Stomach smooth muscle (tissue), 2 donors: ENCODE results near the gene LEFTY2.
"Not testable (repeated sequence)": the region's sequence is repeated elsewhere in the genome, so short reads cannot be mapped to it uniquely, and the experiment has no call there.

ENCODE experiments used
- H3K27ac ChIP-seq: one replicate; pipeline ENCODE4 v1.7.0; 2013; ENCODE audit warnings: mild to moderate bottlenecking, low read length, inconsistent platforms
- H3K27me3 ChIP-seq, 2 donors: one replicate each; pipeline ENCODE4 v1.7.0; 2013; ENCODE audit warnings: low read length in 2 of 2; ENCODE audit not compliant: insufficient read depth in 2 of 2, control insufficient read depth in 1 of 2
- H3K36me3 ChIP-seq, 2 donors: one replicate each; pipeline ENCODE4 v1.7.0; 2013; ENCODE audit warnings: low read length in 2 of 2; ENCODE audit not compliant: control insufficient read depth in 2 of 2, insufficient read depth in 2 of 2
- H3K4me1 ChIP-seq: one replicate; pipeline ENCODE4 v1.7.0; 2013; ENCODE audit warnings: low read length; ENCODE audit not compliant: control insufficient read depth, insufficient read depth
- H3K4me3 ChIP-seq, 2 donors: one replicate each; pipeline ENCODE4 v1.7.0; 2013; ENCODE audit warnings: low read length in 2 of 2
- H3K9ac ChIP-seq, 2 donors: one replicate each; pipeline ENCODE4 v1.7.0; 2013; ENCODE audit warnings: low read length in 2 of 2, mild to moderate bottlenecking in 1 of 2
- H3K9me3 ChIP-seq, 2 donors: one replicate each; pipeline ENCODE4 v1.7.0; 2013; ENCODE audit warnings: low read length in 2 of 2; ENCODE audit not compliant: control insufficient read depth in 2 of 2
- donor health status: healthy.
- donor health status: Pancreatic carcinoma.

The LEFTY2 gene

GRCh38 chr1:225939939-225940310 is 1.1 kb downstream of the LEFTY2 start:
- not testable (repeated sequence) for H3K36me3 ChIP-seq, H3K4me3 ChIP-seq, H3K9me3 ChIP-seq, H3K9ac ChIP-seq, H3K27ac ChIP-seq, H3K27me3 ChIP-seq
- H3K4me1 ChIP-seq = peaks cover 13% of the 10 kb centered on the region

DNA sequence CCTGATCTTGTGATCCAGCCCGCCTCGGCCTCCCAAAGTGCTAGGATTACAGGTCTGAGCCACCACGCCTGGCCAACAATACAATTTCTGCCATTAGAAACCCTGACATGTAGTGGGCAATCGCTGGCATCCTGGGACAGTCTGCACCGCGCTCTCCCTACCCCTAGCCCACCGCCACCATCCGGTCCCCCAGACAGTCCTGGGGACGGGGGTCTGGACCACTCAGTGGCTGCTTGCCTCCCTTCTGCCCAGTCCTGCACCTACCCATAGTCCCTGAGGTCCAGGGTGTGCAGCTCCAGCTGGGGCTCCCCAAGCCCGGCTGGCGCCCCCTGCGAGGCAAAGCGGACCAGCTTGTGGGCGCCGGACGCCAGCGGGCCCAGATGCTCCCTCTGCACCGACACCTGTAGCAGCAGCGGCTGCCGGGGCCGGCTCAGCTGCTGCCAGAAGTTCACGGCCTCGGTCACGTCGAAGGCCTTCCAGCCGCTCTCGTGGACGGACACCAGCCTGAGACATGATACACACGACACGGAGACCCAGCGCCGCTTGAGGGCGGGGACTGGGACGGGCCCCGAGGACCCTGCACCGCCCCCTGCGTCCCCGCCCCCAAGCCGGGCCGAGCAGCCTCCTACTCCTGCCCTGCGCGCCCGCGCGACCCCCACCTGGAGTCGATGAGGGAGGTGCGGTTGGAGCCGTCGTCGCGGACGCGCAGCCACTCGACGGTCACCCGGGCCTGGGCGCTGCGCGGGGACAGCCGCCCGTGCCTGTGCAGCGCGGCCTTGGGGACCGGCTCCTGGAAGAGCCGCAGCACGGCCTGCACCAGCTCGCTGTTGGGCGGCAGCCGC is 1.7 kb downstream of the LEFTY2 start:
- H3K9me3 ChIP-seq, H3K9ac ChIP-seq, H3K27me3 ChIP-seq, H3K27ac ChIP-seq, H3K36me3 ChIP-seq, H3K4me3 ChIP-seq: not testable (repeated sequence)
- H3K4me1 ChIP-seq = peaks cover 13% of the 10 kb centered on the region

GRCh38 chr1:225937048-225937968 is 3.7 kb downstream of the LEFTY2 start:
- H3K4me1 ChIP-seq = peaks cover 13% of the 10 kb centered on the region
- no peak overlapping the region for H3K4me3 ChIP-seq
- H3K27me3 ChIP-seq = no peaks in the 10 kb centered on the region
- no peak overlapping the region for H3K27ac ChIP-seq
- H3K36me3 ChIP-seq = no peaks in the 10 kb centered on the region
- no peak overlapping the region for H3K9ac ChIP-seq
- H3K9me3 ChIP-seq = no peaks in the 10 kb centered on the region

DNA sequence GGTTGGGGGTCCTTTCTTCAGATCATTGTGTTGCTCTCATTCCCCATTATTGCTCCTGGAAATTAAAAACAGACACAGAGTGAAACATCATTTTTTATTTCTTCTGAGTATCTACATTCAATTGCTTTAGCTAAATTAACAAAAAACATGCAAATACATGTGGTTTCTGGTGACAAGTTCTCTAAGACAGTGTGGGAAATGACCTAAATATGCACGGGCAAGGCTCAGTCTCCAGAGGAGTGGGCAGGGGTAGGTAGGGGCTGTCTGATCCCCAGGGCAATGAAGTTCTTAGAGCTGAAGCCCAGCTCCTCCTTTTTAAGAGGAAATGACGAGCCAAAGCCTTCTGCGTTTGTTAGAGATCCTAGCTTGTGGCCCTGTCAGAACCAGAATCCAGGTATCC is 4.5 kb downstream of the LEFTY2 start:
- H3K4me3 ChIP-seq = no peak overlapping the region
- H3K9ac ChIP-seq = no peak overlapping the region
- H3K36me3 ChIP-seq = no peaks in the 10 kb centered on the region
- H3K27me3 ChIP-seq = no peaks in the 10 kb centered on the region
- no peak overlapping the region for H3K27ac ChIP-seq
- H3K4me1 ChIP-seq = peaks cover 8% of the 10 kb centered on the region
- no peaks in the 10 kb centered on the region for H3K9me3 ChIP-seq

GRCh38 chr1:225936086-225936485 is 4.9 kb downstream of the LEFTY2 start:
- H3K9me3 ChIP-seq, H3K4me3 ChIP-seq, H3K36me3 ChIP-seq, H3K27ac ChIP-seq, H3K9ac ChIP-seq, H3K4me1 ChIP-seq, H3K27me3 ChIP-seq: not testable (repeated sequence)

DNA sequence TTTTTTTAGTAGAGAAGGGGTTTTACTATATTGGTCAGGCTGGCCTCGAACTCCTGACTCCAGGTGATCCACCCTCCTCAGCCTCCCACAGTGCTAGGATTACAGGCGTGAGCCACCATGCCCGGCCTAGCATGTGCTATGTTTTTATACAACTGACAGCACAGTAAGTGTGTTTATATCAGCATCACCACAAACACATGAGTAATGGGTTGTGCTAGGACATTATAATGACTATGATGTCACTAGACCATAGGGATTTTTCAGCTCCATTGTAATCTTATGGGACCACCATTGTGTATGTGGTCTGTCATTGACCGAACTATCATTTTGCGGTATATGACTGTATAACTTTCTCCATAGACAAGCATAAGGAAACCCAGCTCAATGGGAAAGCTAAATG is 6.3 kb downstream of the LEFTY2 start:
- H3K36me3 ChIP-seq = no peaks in the 10 kb centered on the region
- H3K27ac ChIP-seq = no peak overlapping the region
- H3K4me1 ChIP-seq = no peaks in the 10 kb centered on the region
- H3K4me3 ChIP-seq = no peak overlapping the region
- no peak overlapping the region for H3K9ac ChIP-seq
- no peaks in the 10 kb centered on the region for H3K27me3 ChIP-seq
- no peaks in the 10 kb centered on the region for H3K9me3 ChIP-seq

- H3K9me3 ChIP-seq = no peaks in the 10 kb centered on the region
- no peak overlapping the region for H3K9ac ChIP-seq
- no peaks in the 10 kb centered on the region for H3K36me3 ChIP-seq
- no peak overlapping the region for H3K4me3 ChIP-seq
- no peaks in the 10 kb centered on the region for H3K4me1 ChIP-seq
- H3K27me3 ChIP-seq = no peaks in the 10 kb centered on the region
- H3K27ac ChIP-seq = no peak overlapping the region
These were observed 7.9 kb downstream of the LEFTY2 start for GRCh38 chr1:225933072-225933471.

DNA sequence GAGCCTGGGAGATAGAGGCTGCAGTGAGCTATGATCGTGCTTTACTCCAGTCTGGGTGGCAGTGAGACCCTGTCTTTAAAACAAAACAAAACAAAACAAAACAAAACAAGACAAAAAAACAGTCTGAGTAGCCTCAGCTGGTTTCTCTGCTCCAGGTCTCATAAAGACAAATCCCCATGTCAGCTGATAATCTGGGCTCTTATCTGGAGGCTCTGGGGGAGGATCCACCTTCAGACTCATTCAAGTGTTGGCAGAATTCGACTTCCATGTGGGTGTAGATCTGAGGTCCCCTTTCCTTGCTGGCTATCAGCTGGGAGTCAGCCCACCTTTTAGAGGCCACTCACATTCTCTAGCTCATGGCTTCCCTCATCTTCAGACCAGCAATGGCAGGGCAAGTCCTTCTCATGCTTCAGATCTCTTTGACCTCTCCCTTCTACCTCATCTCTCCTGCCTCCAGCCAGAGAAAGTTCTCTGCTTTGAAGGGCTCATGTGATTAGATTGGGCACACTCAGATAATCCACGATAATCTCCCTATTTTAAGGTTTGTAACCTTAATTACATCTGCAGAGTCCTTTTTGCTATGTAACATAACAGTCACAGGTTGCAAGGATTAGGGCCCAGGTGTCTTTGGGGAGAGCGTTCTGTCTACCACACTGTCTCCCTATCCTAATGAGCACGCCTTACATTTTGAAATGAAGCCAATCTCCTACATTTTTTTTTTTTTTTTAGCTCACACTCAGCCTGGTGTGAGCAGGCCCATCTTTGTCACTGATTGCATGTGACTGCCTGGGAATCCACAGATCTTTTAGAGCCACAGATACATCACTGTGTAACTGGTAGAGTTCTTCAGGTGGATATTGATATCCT is 9.5 kb downstream of the LEFTY2 start:
- H3K27me3 ChIP-seq = no peaks in the 10 kb centered on the region
- no peaks in the 10 kb centered on the region for H3K9me3 ChIP-seq
- H3K9ac ChIP-seq = no peak overlapping the region
- H3K4me3 ChIP-seq = no peak overlapping the region
- H3K4me1 ChIP-seq = no peaks in the 10 kb centered on the region
- no peak overlapping the region for H3K27ac ChIP-seq
- H3K36me3 ChIP-seq = no peaks in the 10 kb centered on the region

- H3K9ac ChIP-seq = no peak overlapping the region
- no peak overlapping the region for H3K27ac ChIP-seq
- no peaks in the 10 kb centered on the region for H3K36me3 ChIP-seq
- H3K27me3 ChIP-seq = no peaks in the 10 kb centered on the region
- no peaks in the 10 kb centered on the region for H3K4me1 ChIP-seq
- no peaks in the 10 kb centered on the region for H3K9me3 ChIP-seq
- H3K4me3 ChIP-seq = no peak overlapping the region
These were observed 10.5 kb downstream of the LEFTY2 start for GRCh38 chr1:225930566-225930965.

GRCh38 chr1:225929462-225929861 is 11.6 kb downstream of the LEFTY2 start:
- not testable (repeated sequence) for H3K9me3 ChIP-seq, H3K36me3 ChIP-seq, H3K27me3 ChIP-seq

More at GRCh38 chr1:225929462-225929861, 11.6 kb downstream of the LEFTY2 start:
- not testable (repeated sequence) for H3K27ac ChIP-seq, H3K9ac ChIP-seq, H3K4me3 ChIP-seq, H3K4me1 ChIP-seq
